ENCODE results near the gene ZNF883. TPM values are rescaled to one million over a fixed set of nuclear protein-coding genes. Genes with fewer than 3 reads are reported as not detected.

Gene ZNF883
- total and polyA plus RNA-seq, 9 of the 15 experiments (the other 6 are each of a cell fraction or from before 2014, with no cell fraction given): 1.00 to 5.7 (median 3.7) TPM

DNA sequence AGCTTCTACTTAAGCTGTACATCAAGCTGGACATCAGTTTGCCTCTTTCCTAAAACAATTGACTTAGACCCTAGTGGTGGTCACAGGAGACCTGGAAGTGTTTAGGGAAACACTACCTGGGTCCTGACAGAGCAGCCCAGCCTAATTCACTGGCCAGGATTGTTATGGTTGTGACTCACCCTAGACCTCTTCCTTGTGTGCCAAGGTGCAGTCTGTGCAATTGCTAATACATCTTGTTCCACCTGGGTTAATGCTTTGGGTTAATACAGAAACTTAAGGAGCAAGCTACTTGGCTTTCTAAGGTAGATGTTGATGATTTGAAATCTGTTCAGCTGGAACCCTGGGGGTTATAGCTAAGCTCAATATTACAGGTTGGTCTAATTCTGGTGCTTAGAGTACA lies 72.6 kb downstream of the ZNF883 start (continued):
- TF ChIP-seq PTBP1 (IDR thresholded peaks at IDR 0.05; ENCODE audit: low read depth, low read length): no peak

DNA sequence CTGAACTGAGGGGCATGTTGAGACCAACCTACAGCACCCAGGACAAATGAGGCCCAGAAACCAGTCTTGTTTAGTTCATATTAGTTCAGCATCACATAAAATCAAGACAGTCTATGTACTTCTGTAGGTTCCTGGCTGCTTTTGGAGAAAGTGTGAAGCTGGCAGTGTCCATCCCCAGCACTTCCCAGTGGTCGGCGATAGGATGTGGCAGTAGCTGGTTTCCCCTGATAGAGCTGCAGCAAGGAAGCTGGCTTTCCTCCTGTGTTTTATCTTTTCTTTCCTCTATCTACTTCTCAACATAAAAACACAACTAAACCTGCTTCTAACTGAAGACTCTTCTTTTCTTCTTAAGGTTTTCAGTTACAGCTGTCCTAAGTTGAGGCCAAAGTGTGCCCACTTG lies 78.3 kb downstream of the ZNF883 start:
- no peak for TF ChIP-seq KAT7 (CRISPR knock-in tag; IDR thresholded peaks at IDR 0.05; ENCODE audit: borderline replicate concordance)
- TF ChIP-seq ZC3H4 (CRISPR knock-in tag; IDR thresholded peaks at IDR 0.05; ENCODE audit: borderline replicate concordance): no peak
- TF ChIP-seq ZNF507 (tag; conservative IDR thresholded peaks at IDR 0.05): no peak
- WGBS (ENCODE audit: insufficient coverage, low coverage, missing lambda C conversion rate): 0% methylated on average over 2 of the region's 2 CpGs
- Histone ChIP-seq H4K20me1 (replicated peaks; ENCODE audit: control insufficient read depth, insufficient read depth, low read length) (no peaks in the 10 kb centered on the region), H2AFZ (ENCODE audit: low read depth, low read length) (no peak overlapping the region), H3K79me2 (ENCODE audit: control insufficient read depth, insufficient read depth, low read length) (no peaks in the 10 kb centered on the region), H3K27ac (ENCODE audit: extremely low read depth, low read depth, low read length) (no peak overlapping the region), H3K36me3 (ENCODE audit: control insufficient read depth, insufficient read depth, low read length) (no peaks in the 10 kb centered on the region), H3K9me1 (ENCODE audit: control insufficient read depth, insufficient read depth, low read length) (no peaks in the 10 kb centered on the region), H3K27me3 (ENCODE audit: control insufficient read depth in 2 of 2, insufficient read depth in 2 of 2, low read length in 2 of 2) (peaks cover 3 to 23% of the 10 kb centered on the region in 2 experiments; a peak in 4 of 5 replicates), H3K4me1 (replicated peaks in 1 of 2; ENCODE audit: control insufficient read depth in 2 of 2, insufficient read depth in 2 of 2, low read length in 2 of 2) (no peaks in the 10 kb centered on the region), H3K9me3 (replicated peaks; ENCODE audit: control insufficient read depth, insufficient read depth, low read depth, low read length) (no peaks in the 10 kb centered on the region), H3K9ac (ENCODE audit: insufficient read depth in 1 of 2, low read depth in 2 of 2, low read length in 2 of 2) (no peak overlapping the region), H3K4me3 (no peak overlapping the region), H3K4me2 (ENCODE audit: insufficient read depth, low read length) (no peak overlapping the region)
- no peak for FAIRE-seq
- intact Hi-C loops (cut with micrococcal nuclease): no loop called here
- BruUV-seq (replicated peaks): no TSS peak
- ChIA-PET CTCF (ENCODE audit: low intra/inter-chr PET ratio) (no interaction called here), POLR2A (no interaction called here)
- ATAC-seq: no peak
- no peak for DNase-seq (ENCODE audit: extremely low read depth in 1 of 4, low spot score in 3 of 4)
- in situ Hi-C loops (cut with MboI): no loop called here

Data from K562 (cell line).